SKM-1 treated with dmso at 0.1 percent for 144 hours (cell line): ENCODE measurements around the gene RNF207.

Experiments used
- DNase-seq: peaks from one replicate; lab custom pipeline; 2025; ENCODE audit not compliant: unreplicated experiment; lab: John Stamatoyannopoulos, UW

Gene RNF207

DNA sequence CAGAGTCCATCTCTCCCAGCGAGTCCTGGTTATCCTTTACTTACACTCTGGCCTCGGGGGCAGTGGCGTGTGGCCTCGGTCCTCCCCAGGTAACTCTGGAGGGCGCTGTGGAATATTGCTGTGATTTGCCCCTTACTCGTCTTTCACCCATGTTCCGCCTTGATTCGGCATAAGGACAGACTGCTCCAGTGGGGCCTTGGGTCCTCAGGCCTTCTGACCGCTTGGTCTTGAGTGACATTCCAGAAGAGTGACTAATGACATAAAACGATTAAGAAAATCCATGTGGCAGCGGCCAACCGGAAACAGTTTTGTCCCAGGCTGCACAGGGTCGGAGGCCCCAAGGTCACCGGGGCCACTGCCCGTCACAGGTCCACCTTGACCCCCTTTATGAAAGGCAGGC lies 18.8 kb downstream of the RNF207 start:
- no peak for DNase-seq

DNA sequence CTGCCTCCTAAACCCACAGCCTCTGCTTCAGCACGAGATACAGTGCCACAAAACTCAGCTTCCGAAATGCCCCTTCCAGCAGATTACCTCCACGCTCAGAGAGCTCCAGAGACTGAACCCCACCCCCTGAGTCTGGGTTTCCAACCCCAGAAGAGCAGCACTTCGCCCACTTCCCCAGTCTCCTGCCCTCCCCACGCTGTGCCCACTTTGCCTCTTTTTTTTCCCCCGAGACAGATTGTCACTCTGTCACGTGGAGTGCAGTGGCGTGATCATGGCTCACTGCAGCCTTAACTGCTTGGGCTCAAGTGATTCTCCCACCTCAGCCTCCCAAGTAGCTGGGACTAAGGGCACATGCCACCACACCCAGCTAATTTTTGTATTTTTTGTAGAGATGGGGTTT lies 19.7 kb downstream of the RNF207 start:
- no peak for DNase-seq

DNA sequence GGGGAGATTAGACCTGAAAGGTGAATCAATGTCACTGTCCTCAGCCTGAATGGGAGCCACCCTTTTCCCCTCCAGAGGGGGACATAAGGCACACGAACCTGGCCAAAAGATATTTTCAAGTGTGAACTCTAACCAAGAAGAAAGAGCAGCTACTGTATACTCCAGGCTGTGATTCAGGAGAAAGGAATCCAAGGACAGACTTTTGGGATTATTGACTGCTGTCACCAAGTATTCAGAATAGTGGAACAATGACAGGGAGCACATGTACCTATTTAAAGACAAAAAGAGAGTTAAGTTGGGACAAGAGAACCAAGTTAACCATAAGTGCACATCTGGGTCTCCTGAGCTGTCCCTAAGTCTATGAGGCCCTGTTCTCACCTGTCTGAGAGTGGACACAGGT lies 27.5 kb downstream of the RNF207 start:
- DNase-seq, result no peak

- DNase-seq, result no peak
Observed at GRCh38 chr1:6234502-6235295, 28.8 kb downstream of the RNF207 start.

GRCh38 chr1:6235296-6235677 lies 29.4 kb downstream of the RNF207 start:
- DNase-seq, result no peak

DNA sequence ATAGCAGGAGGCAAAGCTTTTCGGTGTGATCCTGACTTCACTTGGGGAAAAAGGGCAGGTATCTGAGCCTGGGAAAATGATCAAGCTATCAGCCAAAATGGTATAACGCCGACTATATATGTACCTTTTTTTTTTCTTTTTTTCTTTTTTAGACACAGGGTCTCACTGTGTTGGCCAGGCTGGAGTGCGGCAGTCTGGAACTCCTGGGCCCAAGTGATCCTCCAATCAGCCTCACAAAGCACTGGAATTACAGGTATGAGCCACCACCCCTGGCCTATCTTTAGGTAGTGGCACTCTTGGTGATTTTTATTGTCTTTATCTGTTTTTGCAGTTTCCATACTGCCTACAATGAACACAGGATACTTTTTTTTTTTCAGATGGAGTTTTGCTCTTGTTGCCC lies 31.2 kb downstream of the RNF207 start:
- DNase-seq, result no peak

DNA sequence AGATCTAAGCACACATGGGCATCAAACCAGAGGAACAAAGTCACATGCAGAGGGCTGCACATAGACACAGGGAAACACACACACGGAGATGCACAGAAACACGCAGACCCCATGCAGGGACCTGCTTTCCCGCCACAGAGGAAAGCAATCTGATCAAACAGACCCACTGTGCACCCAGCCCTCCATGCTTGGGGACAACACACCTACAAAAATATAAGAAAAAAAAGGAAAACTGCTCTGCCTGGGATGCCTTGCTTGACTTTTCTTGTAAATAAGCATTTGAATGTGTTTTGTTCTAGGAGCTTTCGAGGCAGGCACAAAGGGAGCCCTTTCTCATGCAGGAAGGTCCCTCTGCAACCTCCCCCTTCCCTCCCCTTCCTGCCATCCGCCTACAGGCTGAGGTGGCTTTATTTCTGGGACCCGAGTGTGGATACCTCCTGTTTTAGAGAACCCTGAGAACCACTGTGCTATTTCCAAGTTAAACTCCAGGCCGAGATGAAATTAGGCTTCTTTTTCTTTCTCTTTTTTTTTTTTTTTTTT lies 33.4 kb downstream of the RNF207 start:
- DNase-seq, result no peak

DNA sequence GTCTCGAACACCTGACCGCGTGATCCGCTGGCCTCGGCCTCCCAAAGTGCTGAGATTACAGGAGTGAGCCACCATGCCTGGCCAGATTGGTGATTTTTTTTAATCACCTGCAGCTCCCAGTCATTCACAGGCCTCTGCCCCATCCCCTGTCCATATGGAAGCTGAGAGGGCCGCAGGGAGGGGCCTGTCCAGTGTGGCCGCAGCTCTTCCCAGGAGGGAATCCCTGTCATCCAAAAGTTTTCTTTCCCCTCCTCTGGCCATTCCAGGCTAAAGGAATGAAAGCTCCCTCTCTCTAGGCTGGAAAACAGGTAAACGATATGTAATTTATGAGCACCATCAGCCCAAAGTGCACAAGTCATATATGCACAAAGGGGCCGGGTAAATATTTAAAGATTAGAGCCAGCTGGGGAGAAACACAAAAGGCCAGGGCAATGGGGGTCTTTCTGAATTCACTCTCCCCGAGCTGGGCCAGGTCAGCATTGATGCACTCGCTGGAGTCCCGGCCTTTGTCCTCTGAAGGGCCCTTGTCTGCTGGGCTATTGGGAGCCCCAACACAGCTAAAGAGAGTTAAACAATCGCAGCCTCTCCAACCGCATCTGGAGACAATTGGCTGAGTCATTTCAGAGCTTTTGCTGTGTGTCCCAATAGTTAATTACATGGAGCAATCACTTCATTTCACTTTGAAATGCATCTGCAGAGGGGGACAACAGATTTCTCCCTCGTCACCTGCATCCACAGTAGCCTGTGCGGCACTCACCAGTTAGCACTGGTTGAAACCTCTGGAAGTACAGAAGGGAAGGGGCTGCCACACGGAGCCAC lies 34.2 kb downstream of the RNF207 start:
- DNase-seq, result no peak

GRCh38 chr1:6241107-6241886 lies 35.4 kb downstream of the RNF207 start:
- DNase-seq, result no peak

DNA sequence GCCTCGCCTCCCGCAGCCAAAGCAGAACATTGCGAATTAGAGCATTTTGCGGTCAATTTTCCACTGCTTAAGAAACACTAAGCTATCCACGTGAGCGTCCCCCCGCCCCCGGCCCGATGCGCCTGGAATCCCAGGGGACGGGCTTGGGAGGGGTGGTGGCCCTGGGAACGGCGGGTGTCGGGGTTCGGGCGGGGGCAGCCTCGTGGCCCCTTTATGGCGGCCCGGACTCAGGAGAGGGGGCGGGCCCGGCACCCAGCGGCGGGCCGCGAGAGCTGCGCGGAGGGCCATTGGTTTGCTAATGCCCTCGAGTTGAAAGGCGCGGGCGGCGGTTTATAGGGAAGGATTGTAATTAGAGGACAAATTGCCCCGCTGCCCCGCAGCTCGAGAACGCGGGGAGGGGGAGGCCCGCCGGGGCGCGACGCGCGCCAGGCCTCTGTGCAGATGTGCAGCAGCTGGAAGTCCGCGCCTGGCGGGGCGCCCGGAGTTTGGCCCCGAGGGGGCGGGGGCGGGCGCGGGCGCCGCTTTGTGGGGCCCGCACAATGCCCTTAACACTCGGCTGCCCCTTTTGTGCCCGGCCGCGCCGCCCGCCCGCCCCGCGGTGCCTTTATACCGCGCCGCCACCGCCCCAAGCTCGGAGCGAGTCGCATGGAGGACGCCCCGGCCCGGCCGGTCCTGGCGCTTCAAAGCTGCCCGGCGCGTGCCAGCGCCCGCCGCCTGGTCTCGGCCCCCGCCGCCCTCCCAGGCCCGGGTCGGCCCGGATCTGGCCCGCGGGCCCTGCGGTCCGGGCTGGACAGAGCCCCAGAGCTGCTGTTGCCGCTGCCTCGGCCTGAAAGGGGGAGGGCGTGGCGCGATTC lies 36.2 kb downstream of the RNF207 start:
- no peak for DNase-seq

DNA sequence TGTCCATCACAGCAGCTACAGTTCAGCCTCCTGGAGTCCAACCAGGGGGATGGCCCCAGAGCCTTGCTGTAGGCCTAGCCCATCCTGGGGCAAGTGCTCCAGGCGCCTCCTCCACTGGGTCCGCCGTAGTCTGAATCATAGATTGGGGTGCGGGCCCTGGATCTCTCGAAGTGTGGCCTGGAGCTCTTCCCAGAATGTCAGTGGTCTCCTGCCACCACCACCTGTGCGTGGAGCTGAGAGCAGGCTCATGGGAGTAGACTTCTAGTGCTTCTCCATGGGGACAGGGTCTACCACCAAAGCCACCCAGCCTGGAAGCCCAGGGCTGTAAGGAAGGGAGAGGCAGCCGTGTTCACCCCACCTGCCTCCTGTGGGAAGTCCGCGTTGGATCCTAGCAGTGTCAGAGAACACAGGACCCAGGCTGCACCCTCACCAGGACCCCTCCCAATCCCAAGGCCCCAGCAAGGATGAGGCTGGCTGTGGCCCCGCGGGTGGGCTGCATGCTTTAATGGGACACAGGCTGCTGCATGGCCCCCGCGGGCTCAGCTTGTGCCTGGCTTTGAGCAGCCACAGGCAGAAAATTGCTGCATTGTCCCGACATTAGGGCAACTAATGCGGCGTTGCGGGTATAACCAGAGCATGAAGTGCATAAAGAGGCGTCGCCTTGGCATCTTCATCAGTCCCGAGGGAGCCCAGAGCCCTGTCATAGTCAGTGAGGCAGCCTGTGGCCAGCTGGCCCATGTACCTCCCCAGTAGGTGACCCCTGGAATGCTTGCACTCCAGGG lies 37.3 kb downstream of the RNF207 start:
- no peak for DNase-seq

GRCh38 chr1:6243993-6244392 lies 38.1 kb downstream of the RNF207 start, which contains the start of gene HES3:
TSS of gene HES3 (plus strand) at chr1:6244179. CDS start at chr1:6244366, 187 bp downstream.
- DNase-seq, result no peak

DNA sequence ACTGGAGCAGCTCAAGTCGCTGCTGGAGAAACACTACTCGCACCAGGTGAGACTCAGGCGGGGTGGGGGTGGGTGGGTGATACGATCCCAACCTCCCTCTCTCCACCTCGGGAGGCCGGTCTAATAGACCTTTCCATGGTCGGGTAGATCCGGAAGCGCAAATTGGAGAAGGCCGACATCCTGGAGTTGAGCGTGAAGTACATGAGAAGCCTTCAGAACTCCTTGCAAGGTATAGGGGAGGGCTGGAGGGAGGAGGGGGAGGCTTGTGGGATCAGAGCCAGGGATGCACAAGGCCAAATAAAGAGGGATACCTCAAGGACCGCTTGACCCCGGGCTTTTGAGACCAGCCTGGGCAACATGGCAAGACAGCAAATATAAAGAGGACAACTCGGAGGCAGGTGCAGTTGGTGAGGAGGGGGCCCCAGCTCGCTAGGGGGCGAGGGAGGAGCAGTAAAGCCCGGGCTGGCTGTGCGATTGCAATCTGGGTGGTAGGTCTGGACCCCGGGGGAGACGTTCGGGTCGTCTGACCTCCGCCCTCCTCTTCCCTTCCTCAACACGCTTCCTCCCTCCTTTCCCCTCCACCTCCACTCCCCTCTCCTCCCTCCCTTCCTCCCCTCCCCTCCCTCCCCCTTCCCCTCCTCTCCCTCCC lies 38.6 kb downstream of the RNF207 start:
- no peak for DNase-seq

- DNase-seq, result peak; percentile 68
Observed at GRCh38 chr1:6245086-6245868, 39.4 kb downstream of the RNF207 start.

GRCh38 chr1:6245869-6246496 lies 40.1 kb downstream of the RNF207 start:
- no peak for DNase-seq

DNA sequence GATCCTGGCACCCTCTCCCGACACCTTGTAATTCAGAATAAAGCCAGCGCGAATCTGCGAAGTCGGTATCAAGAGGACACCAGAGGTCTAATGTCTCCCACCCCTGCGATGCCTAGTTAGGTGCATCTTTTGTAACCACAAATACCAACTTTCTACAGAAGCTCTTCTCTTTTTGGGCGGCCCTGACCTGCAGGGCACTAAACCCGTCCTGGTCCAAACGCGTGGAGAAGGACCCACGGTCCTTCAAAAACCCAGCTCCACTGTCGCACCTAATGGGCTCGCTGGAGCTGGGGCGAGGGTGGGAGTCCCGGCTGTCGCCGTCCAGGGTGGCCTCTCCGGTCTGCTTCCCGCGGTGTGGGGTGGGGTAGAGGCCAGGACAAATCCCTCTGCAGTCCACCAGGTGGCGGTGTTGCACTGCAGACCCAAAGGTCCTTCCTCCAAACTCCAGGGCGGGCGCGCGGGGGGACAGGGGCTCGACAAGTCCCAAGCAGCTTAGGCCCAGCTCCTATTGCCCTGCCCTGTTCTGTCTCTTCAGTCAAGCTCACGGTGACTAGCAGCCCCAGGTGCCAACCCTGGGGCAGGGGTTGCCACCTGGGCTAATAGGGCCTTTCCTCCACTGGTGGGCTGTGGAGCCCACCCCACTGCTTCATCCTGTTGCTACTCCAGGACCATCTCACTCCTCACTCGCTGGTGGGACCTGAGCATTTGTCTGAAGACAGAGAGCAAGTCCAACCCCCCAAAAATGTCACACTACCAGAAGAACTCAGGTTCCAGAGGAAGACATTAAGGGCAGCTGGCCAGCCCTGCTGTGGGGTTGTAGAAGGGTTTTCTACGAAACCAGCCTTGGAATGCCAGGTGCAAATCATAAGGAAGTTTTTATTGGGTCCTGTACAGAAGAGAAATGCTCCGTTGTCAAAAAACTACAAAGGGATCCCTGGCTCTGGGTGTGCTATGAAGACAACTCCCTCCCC lies 40.9 kb downstream of the RNF207 start:
- peak; percentile 44 for DNase-seq

- no peak for DNase-seq
Observed at GRCh38 chr1:6247651-6248050, 41.7 kb downstream of the RNF207 start.
